GM12891 (cell line): ENCODE measurements around the gene TMEM179.

Source experiments
- POLR2A ChIP-seq: IDR thresholded peaks from 2 replicates; pipeline ENCODE4 v1.6.1; 2011; ENCODE audit warnings: low read depth, low read length, control low read depth
- POLR2AphosphoS5 ChIP-seq: IDR thresholded peaks from 2 replicates; pipeline ENCODE4 v1.6.1; 2011; ENCODE audit warnings: low read depth, low read length, control low read depth
- SPI1 ChIP-seq: IDR thresholded peaks from 2 replicates; pipeline ENCODE4 v1.6.1; 2011; ENCODE audit warnings: low read depth, low read length, control low read depth
- TAF1 ChIP-seq: IDR thresholded peaks from 2 replicates; pipeline ENCODE4 v1.6.1; 2011; ENCODE audit warnings: low read depth, low read length, control low read depth

DNA sequence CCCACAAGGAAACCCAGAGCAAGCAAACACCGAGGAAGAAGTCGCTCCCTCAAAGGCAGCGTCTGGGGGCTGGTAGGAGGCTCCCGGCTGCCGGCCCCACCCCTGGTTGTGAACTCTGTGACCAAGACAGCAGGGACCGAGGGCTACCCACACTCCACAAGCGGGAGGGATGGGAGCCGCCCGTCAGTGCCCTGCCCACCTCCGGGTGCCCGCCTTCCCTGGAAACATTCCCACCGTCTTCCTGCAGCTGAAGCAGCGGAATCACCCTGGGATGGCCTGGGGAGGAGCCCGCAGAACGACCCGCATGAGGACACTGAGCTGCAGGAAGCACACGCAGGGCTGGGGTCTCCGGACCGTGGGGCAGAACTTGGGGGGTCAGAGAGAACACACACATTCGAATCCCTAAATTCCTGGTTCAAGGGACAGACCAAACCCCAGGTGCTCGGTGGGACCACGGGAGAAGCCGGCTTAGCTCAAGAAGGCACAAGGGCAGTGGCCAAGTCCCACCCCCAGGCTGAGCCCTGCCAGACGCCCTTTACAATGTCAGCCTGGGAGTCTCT, 58.5 kb downstream of the TMEM179 start:
- TF ChIP-seq POLR2A (no peak), SPI1 (no peak), TAF1 (no peak), POLR2AphosphoS5 (no peak)
